Measurements from ENCODE around the gene VCL. TPM values are rescaled to one million over a fixed set of nuclear protein-coding genes. Genes with fewer than 3 reads are reported as not detected.

The VCL gene
- total RNA-seq, 4 donors from 2014 or later, result 54.8 to 92.9 (median 64.7) TPM

DNA sequence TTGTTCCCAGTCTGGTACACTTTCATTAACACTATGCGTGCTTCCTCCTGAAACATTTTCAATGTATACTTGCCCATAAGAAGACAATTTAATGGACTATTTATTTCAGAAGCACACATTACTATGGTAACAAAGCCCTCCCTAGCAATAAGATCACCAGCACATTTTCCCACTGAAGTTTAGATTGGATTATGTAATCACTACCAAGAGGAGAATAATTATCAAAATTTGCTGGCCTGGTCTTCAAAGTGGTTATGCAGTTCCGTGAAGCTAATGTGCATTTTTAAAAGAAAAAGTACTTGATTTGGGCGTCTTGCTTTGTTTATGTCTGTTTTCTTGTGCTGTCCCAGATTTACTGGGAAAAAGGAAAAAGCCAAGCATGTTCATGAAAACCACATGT is 90.8 kb downstream of the VCL start:
- 35% methylated on average over 3 of the region's 3 CpGs for WGBS
- Histone ChIP-seq H3K27me3 (no peaks in the 10 kb centered on the region), H3K36me3 (peaks cover 45% of the 10 kb centered on the region), H3K4me3 (no peak overlapping the region), H3K27ac (no peak overlapping the region), H3K9me3 (no peaks in the 10 kb centered on the region), H3K4me1 (no peaks in the 10 kb centered on the region)
- TF ChIP-seq, protein P1, sequence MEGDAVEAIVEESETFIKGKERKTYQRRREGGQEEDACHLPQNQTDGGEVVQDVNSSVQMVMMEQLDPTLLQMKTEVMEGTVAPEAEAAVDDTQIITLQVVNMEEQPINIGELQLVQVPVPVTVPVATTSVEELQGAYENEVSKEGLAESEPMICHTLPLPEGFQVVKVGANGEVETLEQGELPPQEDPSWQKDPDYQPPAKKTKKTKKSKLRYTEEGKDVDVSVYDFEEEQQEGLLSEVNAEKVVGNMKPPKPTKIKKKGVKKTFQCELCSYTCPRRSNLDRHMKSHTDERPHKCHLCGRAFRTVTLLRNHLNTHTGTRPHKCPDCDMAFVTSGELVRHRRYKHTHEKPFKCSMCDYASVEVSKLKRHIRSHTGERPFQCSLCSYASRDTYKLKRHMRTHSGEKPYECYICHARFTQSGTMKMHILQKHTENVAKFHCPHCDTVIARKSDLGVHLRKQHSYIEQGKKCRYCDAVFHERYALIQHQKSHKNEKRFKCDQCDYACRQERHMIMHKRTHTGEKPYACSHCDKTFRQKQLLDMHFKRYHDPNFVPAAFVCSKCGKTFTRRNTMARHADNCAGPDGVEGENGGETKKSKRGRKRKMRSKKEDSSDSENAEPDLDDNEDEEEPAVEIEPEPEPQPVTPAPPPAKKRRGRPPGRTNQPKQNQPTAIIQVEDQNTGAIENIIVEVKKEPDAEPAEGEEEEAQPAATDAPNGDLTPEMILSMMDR (IDR thresholded peaks at IDR 0.05), result no peak
- TF ChIP-seq POLR2A (IDR thresholded peaks at IDR 0.05) (no peak), POLR2AphosphoS5 (IDR thresholded peaks at IDR 0.05) (no peak), EP300 (IDR thresholded peaks at IDR 0.05) (no peak)
- no peak for DNase-seq (ENCODE audit: low spot score in 2 of 2)

DNA sequence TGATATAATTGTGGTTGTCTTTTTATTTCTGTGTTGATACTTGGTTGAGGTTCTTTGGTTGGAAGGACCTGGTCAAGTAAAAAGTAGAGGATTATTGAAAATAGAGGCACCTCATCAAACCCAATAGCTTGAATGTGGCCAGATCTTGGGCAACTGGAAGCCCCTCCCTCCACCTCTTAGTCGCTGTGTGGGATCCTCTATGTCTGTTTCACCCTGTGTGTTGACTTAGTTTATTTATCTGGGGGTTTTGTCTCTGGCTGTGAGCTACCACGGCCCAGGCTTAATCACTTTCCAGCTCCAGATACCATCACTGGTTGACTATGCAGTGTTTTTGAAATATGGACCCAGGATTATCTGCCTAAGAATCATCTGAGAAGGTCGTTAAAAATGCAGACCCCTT is 94.5 kb downstream of the VCL start:
- DNase-seq (ENCODE audit: low spot score in 2 of 2), result no peak
- Histone ChIP-seq H3K9me3 (no peaks in the 10 kb centered on the region), H3K4me1 (no peaks in the 10 kb centered on the region), H3K27ac (no peak overlapping the region), H3K4me3 (no peak overlapping the region), H3K27me3 (no peaks in the 10 kb centered on the region), H3K36me3 (peaks cover 71% of the 10 kb centered on the region)
- 85% methylated on average over 3 of the region's 3 CpGs for WGBS
- TF ChIP-seq, protein P1 (IDR thresholded peaks at IDR 0.05), result no peak
- TF ChIP-seq EP300 (IDR thresholded peaks at IDR 0.05) (no peak), POLR2AphosphoS5 (IDR thresholded peaks at IDR 0.05) (no peak), POLR2A (IDR thresholded peaks at IDR 0.05) (no peak)

DNA sequence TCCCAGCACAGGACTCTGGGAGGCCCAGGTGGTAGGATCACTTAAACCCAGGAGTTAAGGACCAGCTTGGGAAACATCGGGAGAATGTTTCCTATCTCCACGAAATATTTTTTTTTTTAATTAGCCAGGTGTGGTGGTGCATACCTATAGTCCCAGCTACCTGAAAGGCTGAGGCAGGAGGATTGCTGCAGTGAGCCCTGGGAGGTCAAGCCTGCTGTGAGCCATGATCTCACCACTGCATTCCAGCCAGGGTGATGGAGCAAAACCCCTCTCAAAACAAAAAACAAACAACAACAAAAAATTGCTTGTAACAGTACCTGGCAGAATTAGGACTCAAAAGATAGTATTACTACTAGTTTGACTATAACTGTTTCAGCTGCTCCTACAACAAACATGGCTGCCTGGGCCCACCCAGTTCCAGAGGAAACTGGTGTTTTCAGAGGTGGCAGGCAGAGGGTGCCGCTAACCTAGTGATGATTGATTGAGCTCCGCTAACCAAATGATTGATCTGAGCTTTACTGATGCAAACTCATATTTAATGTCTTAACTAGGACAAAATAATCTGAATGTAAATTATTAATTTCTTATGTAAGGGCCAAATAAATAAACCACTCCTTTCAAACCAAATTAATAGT is 95.7 kb downstream of the VCL start:
- Histone ChIP-seq H3K36me3 (peaks cover 84% of the 10 kb centered on the region), H3K9me3 (no peaks in the 10 kb centered on the region), H3K27me3 (no peaks in the 10 kb centered on the region), H3K4me3 (no peak overlapping the region), H3K27ac (no peak overlapping the region), H3K4me1 (no peaks in the 10 kb centered on the region)
- DNase-seq (ENCODE audit: low spot score in 2 of 2), result no peak
- TF ChIP-seq, protein P1 (IDR thresholded peaks at IDR 0.05), result no peak
- TF ChIP-seq EP300 (IDR thresholded peaks at IDR 0.05) (no peak), POLR2A (IDR thresholded peaks at IDR 0.05) (no peak), POLR2AphosphoS5 (IDR thresholded peaks at IDR 0.05) (no peak)
- 92% methylated on average over 4 of the region's 4 CpGs for WGBS

DNA sequence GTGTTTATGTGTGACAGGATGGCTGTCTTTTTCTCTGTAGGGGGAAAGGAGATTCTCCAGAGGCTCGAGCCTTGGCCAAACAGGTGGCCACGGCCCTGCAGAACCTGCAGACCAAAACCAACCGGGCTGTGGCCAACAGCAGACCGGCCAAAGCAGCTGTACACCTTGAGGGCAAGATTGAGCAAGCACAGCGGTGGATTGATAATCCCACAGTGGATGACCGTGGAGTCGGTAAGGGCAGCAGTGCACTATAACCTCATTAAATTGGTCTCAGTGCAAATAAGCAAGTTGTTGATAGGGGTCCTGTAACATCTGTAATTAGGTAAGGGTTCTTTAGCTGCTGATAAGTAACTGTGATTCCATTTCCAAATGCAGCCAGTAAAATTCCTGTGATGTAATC is 96.3 kb downstream of the VCL start:
- Histone ChIP-seq H3K27me3 (no peaks in the 10 kb centered on the region), H3K36me3 (peaks cover 86% of the 10 kb centered on the region), H3K27ac (no peak overlapping the region), H3K4me3 (no peak overlapping the region), H3K4me1 (no peaks in the 10 kb centered on the region), H3K9me3 (no peaks in the 10 kb centered on the region)
- no peak for DNase-seq (ENCODE audit: low spot score in 2 of 2)
- no peak for TF ChIP-seq POLR2AphosphoS5 (IDR thresholded peaks at IDR 0.05)
- TF ChIP-seq EP300 (IDR thresholded peaks at IDR 0.05), result no peak
- TF ChIP-seq, protein P1 (IDR thresholded peaks at IDR 0.05), result no peak
- no peak for TF ChIP-seq POLR2A (IDR thresholded peaks at IDR 0.05)
- 92% methylated on average over 7 of the region's 7 CpGs for WGBS

DNA sequence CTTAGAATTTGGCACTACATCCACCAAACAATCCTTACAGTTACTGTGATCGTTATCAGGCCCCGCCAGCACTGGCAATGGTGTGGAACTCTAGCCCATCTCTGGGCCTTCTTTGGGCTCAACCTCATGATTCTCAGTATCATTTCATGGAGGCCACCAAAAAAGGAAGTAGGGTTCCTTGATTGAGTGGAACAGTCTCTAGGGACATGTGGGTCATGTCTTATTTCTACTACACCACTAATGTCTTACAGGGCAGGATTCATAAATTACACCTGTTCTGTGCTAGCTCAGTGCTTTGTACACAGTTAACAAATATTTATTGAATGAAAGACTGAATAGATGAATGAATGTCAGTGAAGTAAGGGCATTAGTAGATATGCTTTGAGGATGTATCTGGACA is 98.9 kb downstream of the VCL start:
- H3K27ac ChIP-seq, result no peak overlapping the region
- TF ChIP-seq POLR2A (IDR thresholded peaks at IDR 0.05) (no peak), POLR2AphosphoS5 (IDR thresholded peaks at IDR 0.05) (no peak), EP300 (IDR thresholded peaks at IDR 0.05) (no peak)
- TF ChIP-seq, protein P1 (IDR thresholded peaks at IDR 0.05), result no peak
- no peaks in the 10 kb centered on the region for H3K4me1 ChIP-seq
- DNase-seq (ENCODE audit: low spot score in 2 of 2), result no peak
- 97% methylated on average over 2 of the region's 2 CpGs for WGBS
- peaks cover 91% of the 10 kb centered on the region for H3K36me3 ChIP-seq
- no peaks in the 10 kb centered on the region for H3K9me3 ChIP-seq
- H3K27me3 ChIP-seq, result no peaks in the 10 kb centered on the region
- no peak overlapping the region for H3K4me3 ChIP-seq

Data from suprapubic skin (tissue), 4 donors.